NCI-H2107 (cell line): ENCODE measurements around the gene CKAP5.
"Not testable (repeated sequence)": the region's sequence is repeated elsewhere in the genome, so short reads cannot be mapped to it uniquely, and the experiment has no call there.

Experiments
- DNase-seq: peaks from one replicate; lab custom pipeline; 2025; lab: John Stamatoyannopoulos, UW

CKAP5 gene

GRCh38 chr11:46726206-46726862 is 119.7 kb downstream of the CKAP5 start:
- no peak for DNase-seq

- DNase-seq = no peak
These were observed 120.5 kb downstream of the CKAP5 start for GRCh38 chr11:46725338-46726205.

- DNase-seq = peak; percentile 36
These were observed 122.0 kb downstream of the CKAP5 start for GRCh38 chr11:46724088-46724487.

GRCh38 chr11:46723359-46723680 is 122.8 kb downstream of the CKAP5 start:
- no peak for DNase-seq

- no peak for DNase-seq
These were observed 123.3 kb downstream of the CKAP5 start for GRCh38 chr11:46722566-46723358.

GRCh38 chr11:46721286-46721685 is 124.8 kb downstream of the CKAP5 start:
- no peak for DNase-seq

- DNase-seq = no peak
These were observed 126.4 kb downstream of the CKAP5 start for GRCh38 chr11:46719543-46720218.

GRCh38 chr11:46719048-46719542 is 127.0 kb downstream of the CKAP5 start, which contains the start of gene F2:
Gene F2 (plus strand): TSS chr11:46719213. CDS start chr11:46719236, 23 bp downstream.
- no peak for DNase-seq

- DNase-seq = no peak
These were observed 127.7 kb downstream of the CKAP5 start for GRCh38 chr11:46718155-46719019.

GRCh38 chr11:46717825-46718154 is 128.3 kb downstream of the CKAP5 start:
- not testable (repeated sequence) for DNase-seq

- no peak for DNase-seq
These were observed 133.1 kb downstream of the CKAP5 start for GRCh38 chr11:46712874-46713576.

GRCh38 chr11:46711303-46711702 is 134.8 kb downstream of the CKAP5 start:
- DNase-seq = no peak

GRCh38 chr11:46710821-46711269 is 135.2 kb downstream of the CKAP5 start:
- no peak for DNase-seq

GRCh38 chr11:46709351-46709750 is 136.7 kb downstream of the CKAP5 start:
- not testable (repeated sequence) for DNase-seq

- DNase-seq = no peak
These were observed 139.2 kb downstream of the CKAP5 start for GRCh38 chr11:46706886-46707285.

GRCh38 chr11:46705070-46705688 is 140.9 kb downstream of the CKAP5 start:
- DNase-seq = no peak

- DNase-seq = no peak
These were observed 144.9 kb downstream of the CKAP5 start for GRCh38 chr11:46701078-46701654.

GRCh38 chr11:46700241-46701077 is 145.6 kb downstream of the CKAP5 start, which contains the start of the genes ARHGAP1 and ZNF408:
Gene ARHGAP1 (minus strand): TSS chr11:46700619. CDS start chr11:46696107, 4,512 bp downstream.
Gene ZNF408 (plus strand): TSS chr11:46701031. CDS start chr11:46701048, 17 bp downstream.
- DNase-seq = peak; percentile 94
